LNCaP clone FGC (cell line): Measurements from ENCODE around the gene GOSR2.
A peak's percentile ranks its signal among the peaks of the same experiment; 100 is the strongest.

Experiments used
- DNase-seq: peaks from one replicate; pipeline ENCODE4 v3.0.0-alpha.2; 2011; ENCODE audit warnings: low read depth
- H3K4me3 ChIP-seq: 2 replicates; pipeline ENCODE4 v1.5.1; 2011; ENCODE audit warnings: mild to moderate bottlenecking, low read depth, low read length, control low read depth
- TF ChIP-seq, protein P1 (sequence below): IDR thresholded peaks from 2 replicates; pipeline ENCODE4 v1.5.1; 2012; ENCODE audit warnings: mild to moderate bottlenecking; ENCODE audit not compliant: control insufficient read depth, insufficient read depth; ENCODE audit errors: extremely low read depth

GOSR2 gene

DNA sequence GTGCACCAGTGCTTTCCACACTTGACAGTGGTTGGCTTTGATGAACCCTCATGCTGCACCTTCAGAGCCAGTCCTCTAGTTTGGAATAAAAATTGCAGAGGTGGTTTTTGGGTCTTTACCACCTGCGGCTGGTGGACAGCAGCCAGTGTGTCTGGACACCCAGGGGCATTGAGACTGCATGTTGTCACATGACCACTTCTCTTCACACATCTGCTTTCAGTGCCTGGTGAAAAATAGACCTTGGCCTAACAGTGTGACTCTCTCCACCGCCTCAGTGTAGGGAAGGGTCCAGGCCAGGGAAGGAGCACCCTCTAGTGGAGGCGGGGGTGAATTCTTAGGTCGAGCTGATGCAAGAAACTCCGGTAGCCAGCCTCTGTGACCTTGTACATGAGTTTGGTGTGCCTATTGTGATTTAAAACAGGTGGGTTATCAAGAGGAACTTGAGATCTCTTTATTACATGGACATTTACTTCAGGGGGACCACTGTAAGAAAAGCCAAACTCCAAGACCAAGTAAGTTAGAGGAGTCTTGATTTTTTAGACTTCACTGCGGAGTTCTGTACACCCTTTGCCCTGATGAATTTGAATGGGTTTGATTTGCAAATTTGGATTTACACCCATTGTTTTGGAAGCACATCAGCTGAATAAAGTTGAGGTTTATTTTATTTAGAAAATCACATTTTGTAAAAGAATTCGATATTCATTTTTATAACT, 17.9 kb downstream of the GOSR2 start:
- TF ChIP-seq, protein P1, sequence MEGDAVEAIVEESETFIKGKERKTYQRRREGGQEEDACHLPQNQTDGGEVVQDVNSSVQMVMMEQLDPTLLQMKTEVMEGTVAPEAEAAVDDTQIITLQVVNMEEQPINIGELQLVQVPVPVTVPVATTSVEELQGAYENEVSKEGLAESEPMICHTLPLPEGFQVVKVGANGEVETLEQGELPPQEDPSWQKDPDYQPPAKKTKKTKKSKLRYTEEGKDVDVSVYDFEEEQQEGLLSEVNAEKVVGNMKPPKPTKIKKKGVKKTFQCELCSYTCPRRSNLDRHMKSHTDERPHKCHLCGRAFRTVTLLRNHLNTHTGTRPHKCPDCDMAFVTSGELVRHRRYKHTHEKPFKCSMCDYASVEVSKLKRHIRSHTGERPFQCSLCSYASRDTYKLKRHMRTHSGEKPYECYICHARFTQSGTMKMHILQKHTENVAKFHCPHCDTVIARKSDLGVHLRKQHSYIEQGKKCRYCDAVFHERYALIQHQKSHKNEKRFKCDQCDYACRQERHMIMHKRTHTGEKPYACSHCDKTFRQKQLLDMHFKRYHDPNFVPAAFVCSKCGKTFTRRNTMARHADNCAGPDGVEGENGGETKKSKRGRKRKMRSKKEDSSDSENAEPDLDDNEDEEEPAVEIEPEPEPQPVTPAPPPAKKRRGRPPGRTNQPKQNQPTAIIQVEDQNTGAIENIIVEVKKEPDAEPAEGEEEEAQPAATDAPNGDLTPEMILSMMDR: peak; percentile 93

DNA sequence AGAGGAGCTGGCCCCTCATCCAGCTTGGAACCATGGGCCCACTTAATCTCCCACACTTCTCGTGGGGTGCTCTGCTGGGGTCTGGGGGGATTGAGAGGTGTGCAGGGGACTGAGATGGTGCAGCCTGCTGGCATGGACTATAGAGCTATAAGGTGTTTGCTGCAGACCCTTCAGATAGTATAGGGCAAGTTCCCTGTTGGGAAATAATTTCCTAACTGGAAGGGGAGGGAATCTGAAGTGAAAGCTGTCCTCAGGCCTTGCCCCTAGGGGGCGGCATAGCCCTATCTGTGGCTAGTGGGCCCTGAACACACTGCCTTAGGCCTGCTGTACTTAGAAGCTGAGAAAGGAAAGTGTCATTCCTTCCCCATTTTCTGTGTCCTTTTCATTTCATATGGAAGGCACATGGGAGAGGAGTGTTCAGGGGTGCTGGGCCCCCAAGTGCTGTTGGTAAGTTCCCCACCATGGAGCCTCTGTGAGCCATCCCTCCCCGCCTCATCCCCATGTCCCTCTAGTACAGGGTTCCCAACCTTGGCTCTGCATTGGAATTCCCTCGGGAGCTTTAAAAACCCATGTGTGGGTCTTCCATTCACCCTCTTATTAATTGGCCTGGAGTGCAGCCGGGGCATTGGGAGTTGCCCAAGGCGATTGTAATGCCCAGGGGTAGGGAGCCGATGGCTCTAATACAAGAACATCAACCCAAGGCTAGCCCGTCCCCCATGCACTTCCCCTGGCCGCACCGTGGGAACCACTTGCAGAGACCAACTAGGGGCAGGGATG, 19.7 kb downstream of the GOSR2 start:
- H3K4me3 ChIP-seq: no peak overlapping the region
- DNase-seq: no peak
- TF ChIP-seq, protein P1: peak; percentile 95

More for the DNA sequence above, 17.9 kb downstream of the GOSR2 start:
- H3K4me3 ChIP-seq: no peak overlapping the region
- no peak for DNase-seq

DNA sequence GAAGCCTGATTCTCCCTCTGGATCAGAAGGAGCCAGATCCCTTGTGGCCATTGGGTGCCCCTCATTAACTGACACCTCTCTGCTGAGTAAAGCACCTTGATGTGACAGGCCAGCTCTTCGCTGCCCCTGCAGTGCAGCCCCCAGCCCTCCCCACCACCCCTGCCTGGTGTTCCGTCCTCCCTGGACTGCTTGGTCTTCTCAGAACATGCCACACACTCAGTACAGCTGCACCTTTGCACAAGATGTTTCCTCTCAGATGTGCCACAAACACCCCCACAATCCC, 20.2 kb downstream of the GOSR2 start:
- H3K4me3 ChIP-seq: no peak overlapping the region
- TF ChIP-seq, protein P1: no peak
- DNase-seq: no peak

DNA sequence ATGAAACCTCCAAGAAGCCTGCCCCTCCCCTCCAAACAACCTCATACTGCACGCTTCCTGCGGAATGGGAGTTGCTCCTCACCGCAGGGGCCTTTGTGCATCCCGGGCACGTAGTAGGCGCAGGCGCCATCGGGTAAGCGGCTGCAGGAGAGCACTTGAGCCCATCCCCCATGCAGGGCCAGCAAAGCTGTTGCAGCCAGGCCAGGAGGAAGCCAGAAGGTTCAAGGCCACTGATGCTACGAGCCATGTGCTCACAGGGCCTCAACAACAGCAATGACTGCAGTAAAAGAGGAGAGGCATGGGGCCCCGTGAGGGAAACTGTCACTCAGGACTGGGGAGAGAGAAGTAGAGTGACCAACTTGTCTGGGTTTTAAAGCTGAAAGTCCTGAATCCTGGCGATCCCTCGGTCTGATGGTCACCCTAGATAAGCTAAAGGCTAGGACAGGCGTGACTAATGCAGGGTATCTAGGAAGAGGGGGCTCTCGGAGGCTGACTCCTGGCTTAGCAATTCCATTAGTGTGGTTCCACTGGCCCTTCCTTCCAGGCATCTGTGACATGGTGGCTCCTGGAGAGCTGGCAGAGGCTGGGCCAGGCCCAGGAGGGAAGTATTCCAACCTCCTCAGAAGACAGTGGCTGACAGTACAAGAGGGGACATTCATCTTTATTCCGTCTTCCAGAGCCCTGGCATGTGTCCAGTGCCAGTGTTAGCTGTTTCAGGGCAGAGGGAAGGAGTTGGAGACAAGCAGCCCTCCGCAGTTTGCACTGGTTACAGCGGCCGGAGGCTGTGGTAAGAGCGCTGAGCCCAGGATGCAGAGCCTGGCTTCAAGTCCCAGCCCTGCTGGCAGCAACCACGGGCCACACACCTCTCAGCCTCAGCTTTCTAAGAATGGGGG, 20.8 kb downstream of the GOSR2 start:
- TF ChIP-seq, protein P1: no peak
- DNase-seq: no peak
- H3K4me3 ChIP-seq: no peak overlapping the region

DNA sequence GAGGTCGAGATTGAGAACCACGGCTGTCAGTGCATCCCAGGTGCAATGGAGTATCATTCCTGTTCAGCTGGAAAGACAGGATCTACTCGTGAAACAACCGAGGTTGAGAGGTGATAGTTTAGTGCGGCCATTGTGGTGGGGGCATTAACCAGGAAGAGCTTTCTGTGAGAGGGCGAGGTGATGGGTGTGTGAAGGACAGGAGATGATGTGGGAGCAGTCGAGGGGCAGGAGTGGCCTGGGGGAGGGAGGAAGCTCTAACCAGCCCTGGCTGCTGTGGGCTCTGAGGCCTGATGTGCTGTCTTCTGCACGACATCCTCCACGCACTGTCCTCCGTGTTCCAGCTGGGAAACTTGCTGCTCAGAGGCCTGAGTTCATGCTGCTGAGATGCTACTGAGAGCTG, 22.0 kb downstream of the GOSR2 start:
- TF ChIP-seq, protein P1: no peak
- peak; percentile 33 for DNase-seq
- H3K4me3 ChIP-seq: no peak overlapping the region

DNA sequence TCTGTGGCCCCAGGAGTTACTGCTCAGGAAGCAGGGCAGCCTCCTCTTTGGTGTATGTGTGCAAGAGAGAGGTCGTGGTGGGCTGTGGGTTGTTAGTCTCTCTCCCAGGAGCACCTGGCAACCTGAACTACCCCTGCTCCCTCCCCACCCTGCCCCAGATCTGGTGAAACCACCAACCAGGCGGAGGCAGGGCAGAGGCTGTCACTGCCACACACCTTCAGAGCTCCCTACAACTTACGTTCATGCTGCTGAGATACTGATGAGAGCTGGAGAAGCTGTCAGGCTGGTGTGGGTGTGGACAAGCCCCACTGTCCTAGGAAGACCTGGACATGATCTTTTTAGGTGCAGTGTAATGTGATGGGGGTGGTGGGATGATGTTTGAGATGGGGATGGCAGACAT, 24.3 kb downstream of the GOSR2 start:
- TF ChIP-seq, protein P1: no peak
- DNase-seq: no peak
- H3K4me3 ChIP-seq: no peak overlapping the region
